Stimulated activated CD4-positive, alpha-beta T cell treated with anti-CD3 and anti-CD28 coated beads, Interleukin-4, amount 100 ng/mL, for 1 hour (primary cell): ENCODE data around the gene PRDX6.
"Not testable (repeated sequence)": the region's sequence is repeated elsewhere in the genome, so short reads cannot be mapped to it uniquely, and the experiment has no call there.

Source experiments
- DNase-seq: peaks from one replicate; pipeline ENCODE4 v3.0.0-alpha.2; 2020

Gene PRDX6

DNA sequence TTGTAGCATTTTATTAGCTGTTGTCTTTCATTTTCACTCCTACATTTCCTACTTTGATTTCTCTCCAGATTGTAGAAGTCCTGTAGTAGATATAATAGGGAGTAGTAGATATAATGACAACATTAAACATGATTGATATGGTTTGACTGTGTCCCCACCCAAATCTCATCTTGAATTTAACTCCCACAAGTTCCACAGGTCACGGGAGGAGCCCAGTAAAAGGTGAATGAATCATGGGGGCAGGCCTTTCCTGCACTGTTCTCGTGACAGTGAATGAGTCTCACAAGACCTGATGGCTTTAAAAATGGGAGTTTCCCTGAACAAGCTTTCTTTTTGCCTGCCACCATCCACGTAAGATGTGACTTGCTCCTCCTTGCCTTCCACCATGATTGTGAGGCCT, 7.5 kb upstream of the PRDX6 start:
- no peak for DNase-seq

- DNase-seq: no peak
Observed at GRCh38 chr1:173470608-173471007, 6.5 kb upstream of the PRDX6 start.

DNA sequence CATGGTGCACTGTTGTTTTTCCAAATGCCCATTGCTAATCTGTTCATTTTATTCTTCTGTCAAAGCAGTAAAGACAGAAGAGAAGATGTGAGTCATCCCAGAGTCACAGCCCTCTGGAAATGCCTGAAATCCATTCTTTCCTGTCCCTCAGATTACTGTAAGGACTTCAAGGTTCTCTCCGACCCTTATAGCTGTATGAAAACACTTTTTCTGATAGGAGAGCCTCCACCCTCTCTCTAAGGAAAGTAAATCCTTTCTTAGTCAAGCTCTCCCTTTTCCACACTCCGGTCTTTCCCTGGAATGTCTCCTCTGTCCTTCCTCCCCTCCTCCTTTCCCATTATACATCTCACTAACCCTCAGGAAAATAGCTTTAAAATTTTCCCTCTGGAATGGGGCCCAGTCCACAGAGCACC, 3.5 kb upstream of the PRDX6 start:
- no peak for DNase-seq

GRCh38 chr1:173474097-173474779, 2.9 kb upstream of the PRDX6 start:
- no peak for DNase-seq

DNA sequence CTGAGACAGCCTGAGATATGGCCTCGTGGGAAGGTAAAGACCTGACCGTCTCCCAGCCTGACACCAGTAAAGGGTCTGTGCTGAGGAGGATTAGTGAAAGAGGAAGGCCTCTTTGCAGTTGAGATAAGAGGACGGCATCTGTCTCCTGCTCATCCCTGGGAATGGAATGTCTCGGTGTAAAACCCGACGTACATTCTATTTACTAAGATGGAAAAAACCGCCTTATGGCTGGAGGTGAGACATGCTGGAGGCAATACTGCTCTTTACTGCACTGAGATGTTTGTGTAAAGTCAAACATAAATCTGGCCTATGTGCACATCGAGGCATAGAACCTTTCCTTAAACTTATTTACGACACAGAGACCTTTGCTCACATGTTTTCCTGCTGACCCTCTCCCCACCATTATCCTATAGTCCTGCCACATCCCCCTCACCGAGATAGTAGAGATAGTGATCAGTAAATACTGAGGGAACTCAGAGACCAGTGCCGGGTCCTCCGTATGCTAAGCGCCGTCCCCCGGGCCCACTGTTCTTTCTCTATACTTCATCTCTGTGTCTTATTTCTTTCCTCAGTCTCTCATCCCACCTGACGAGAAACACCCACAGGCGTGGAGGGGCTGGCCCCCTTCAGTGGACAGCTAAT, 2.2 kb upstream of the PRDX6 start:
- DNase-seq: not testable (repeated sequence)

DNA sequence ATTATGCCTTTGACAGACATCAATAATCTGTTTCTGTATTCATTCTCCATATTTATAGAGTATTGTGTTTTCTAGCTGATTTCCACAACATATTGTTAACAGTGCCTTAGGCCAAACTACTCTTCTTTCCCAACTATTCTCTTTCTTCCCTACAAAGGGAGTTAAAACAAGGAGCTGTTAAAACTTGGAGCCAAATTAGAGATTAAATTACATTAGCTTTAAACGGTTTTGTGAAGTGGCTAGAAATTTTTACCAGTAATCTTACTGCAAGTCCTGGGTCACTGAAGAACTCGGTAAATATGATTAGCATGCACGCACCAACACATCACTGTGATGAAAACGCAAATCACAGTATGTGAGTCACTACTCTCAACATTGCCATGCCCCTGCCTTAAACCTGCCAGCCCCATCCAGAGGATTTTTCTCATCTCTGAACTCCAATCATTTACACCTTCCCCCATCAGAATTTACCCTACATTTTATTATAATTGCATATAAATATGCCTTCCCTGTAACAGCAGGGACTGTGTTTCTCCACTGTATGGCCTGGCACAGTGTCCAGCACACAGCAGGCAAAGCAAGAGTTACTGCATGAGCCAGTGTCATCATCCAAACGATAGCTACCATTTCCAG, 1.5 kb upstream of the PRDX6 start:
- DNase-seq: no peak

- DNase-seq: no peak
Observed at GRCh38 chr1:173476197-173476664, 904 bp upstream of the PRDX6 start.

GRCh38 chr1:173476665-173477285, 360 bp upstream of the PRDX6 start:
- peak; percentile 82 for DNase-seq

DNA sequence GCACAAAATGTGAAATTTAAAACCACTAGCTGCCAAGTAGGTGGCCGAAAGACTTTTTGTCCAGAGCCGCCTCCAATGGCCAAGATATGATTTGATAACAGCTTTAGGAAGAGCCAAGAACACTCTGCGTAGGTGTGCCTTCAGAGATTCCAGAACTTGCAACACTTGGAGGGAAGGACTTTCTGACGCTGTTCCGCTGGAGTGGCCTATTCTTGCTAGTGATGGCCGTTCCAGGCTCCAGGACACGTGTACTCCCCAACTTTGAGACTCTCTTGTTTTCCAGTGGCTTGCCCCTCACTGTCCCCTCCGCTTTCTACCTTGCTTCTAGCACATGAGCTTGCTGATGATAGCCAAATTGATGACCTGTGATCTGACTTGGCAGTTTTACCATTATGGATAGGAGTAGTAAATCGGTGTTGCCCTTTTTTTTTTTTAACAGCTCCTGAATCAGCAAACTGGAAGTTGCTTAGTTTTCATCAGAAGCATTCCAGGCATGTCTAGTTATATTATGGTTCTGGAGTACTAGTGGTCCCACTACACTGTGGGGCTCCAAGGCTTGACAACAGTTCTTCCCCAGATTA, 1.0 kb downstream of the PRDX6 start:
- DNase-seq: no peak

GRCh38 chr1:173479649-173480048, 2.5 kb downstream of the PRDX6 start:
- no peak for DNase-seq

DNA sequence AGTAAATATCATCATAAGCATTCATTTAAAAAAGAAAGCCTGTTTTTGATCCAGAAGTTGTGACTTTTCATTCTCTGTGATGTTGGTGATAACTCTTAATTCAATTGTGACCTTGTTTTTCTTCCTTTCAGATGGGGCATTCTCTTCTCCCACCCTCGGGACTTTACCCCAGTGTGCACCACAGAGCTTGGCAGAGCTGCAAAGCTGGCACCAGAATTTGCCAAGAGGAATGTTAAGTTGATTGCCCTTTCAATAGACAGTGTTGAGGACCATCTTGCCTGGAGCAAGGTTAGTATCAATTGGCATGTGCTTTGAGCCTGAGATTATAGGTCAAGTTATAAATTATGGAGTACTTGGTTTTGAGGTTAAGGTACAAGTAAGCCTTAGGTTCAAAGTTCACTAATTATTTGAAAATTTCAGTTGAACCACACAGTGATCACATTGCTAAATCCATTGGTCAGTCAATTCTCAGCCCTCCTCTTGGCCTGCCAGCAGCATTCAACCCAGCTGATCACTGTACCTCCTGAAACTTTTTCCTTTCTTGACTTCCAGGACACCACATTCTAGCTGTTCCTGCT, 4.1 kb downstream of the PRDX6 start:
- no peak for DNase-seq

DNA sequence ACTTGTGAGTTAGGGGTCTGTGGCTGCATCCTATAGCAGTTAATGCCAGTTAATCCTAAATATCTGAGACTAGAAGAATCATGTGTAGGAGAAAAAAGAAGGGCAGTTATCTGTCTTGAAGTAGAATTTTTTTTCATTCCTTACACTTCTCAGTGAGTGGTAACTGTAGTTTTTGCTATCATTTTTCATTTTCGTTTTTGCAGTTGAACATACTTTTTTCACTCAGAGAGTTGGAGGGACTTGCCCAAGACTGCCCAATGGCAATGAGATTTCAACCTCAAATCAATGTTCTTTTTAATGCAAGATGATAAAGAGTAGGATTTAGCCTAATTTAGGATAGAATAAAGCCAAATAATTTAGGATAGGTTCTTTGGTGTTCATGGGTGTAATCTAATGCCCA, 5.5 kb downstream of the PRDX6 start:
- no peak for DNase-seq

DNA sequence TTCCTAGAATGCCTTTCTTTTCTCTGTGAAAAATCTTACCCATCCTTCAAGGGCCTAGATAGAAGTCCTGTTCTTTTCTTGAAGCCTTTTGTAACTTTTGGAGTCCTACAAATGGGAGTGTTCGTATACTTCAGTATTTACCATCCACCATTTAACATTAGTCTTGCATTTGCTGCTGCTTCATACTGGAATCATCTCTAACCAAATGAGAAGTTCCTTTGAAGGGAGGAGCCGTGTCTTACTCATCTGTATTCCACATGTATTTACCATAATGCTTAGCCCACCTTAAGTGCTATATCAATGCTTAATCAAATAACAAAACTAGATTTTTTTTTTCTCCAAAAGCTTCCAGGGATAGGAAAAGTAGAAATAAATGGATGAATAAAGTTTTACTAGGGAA, 7.1 kb downstream of the PRDX6 start:
- no peak for DNase-seq

GRCh38 chr1:173485401-173485800, 8.3 kb downstream of the PRDX6 start:
- no peak for DNase-seq

GRCh38 chr1:173488001-173488400, 10.9 kb downstream of the PRDX6 start:
- no peak for DNase-seq

DNA sequence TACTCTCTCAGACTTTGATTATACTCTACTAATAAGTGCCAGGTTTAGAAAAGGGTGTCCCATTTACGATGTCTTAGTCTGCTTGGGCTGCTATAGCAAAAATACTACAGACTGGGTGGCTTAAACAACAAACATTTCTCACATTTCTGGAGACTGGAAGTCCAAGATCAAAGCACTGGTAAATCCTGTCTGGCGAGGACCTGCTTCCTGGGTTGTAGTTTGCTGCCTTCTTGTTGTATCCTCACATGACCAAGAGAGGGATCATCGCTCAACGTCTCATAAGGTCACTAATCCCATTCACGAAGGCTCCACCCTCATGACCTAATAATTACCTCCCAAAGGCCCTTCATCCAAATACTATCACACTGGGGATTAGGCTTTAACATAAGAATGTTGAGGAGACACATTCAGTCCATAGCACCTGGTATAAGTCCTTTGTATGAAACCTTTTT, 12.0 kb downstream of the PRDX6 start:
- DNase-seq: no peak

DNA sequence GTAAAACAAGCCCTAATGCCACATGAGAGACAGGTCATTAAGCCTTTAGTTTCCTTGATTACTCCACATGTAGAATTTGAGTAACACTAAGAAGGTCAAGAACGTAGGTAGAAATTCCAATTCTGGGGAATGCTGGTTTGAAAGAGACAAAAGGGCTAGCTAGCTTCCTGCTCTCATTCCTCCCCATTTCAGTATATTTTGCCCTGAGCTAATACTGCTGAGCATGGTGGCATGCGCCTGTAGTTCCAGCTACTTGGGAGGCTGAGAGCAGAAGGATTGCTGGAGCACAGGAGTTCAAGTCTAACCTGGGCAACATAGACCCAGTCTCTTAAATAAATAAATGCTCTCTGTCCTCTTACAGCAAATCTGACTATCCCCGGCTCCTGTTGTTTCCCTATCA, 12.8 kb downstream of the PRDX6 start:
- DNase-seq: no peak

DNA sequence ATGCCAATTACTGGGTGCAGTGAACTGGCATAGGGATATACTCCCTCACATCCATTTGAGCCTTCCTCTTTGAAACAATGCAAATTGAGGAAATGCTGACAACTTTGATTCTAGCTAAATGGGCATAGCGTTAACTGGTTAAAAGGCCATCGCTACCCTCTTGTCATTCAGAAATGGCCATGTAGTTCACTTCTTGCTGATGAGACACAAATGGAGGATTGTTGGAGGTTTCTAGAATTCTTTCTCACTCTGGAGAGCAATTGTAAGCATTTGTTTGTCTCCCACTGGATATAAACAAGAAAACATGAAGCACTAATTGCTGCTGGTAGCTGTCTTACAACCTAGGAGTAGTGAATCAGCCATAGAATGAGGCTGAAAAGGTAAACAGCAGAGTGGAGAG, 14.4 kb downstream of the PRDX6 start:
- DNase-seq: no peak

DNA sequence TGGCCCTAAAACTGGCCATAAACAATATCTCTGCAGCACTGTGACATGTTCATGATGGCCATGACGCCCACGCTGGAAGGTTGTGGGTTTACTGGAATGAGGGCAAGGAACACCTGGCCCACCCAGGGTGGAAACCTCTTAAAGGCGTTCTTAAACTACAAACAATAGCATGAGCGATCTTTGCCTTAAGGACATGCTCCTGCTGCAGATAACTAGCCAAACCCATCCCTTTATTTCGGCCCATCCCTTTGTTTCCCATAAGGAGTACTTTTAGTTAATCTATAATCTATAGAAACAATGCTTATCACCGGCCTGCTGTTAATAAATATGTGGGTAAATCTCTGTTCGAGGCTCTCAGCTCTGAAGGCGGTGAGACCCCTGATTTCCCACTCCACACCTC, 16.0 kb downstream of the PRDX6 start:
- not testable (repeated sequence) for DNase-seq

DNA sequence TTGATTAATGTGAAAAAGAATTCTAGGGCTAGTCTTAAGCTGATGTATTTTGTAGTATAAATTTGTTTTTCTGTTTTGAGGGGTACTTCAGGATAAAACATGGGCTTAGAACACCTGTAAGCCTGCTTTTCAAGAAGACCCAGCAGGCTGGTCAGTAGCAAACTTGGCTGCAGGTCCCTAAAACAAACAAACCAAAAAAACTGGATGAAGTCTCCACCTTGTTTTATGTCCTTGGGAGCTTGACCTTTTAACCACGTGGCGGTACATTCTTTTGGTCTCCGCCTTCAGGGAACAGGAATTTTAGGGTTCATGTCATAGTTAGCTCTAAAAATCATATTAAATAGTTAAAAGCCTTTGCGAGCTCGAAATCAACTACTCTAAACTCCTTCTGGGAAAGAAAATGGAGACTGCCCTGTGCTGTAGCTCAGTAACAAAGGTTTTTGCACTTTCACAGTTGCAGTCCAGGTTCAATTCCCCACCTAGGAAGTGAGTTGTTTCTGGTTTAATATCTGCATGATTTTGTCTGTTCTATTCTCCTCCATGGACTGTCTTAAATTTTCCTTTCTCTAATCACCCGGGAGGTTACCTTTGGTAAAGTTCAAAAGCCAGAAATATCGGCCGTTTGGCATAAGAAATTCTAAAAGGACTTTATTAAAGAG, 18.6 kb downstream of the PRDX6 start:
- DNase-seq: no peak

DNA sequence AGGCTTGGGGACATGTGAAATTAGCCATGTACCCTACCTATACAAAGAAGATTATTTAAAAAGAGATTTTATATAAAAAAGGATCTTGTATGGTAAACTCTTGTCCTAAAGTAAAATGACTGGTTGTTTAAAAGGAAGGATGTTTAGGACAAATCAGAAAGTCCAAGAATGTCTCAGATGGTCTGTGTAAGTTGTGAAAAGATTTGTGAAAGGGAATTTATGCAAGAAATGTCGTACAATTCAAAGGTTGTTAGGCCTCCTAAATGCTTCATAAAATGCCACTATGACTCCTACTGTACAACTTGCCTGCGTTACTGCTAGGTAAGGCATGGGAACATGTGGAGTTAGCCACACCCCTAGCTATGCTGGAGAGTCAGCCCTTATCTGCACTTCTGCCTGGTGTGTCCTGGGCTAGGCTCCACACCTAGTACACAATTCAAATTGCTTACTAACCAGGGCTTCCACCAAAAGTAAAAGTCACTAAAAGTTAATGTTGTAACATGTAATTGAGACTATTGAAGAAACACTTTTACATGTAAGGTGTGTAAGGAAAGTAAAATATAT, 19.7 kb downstream of the PRDX6 start:
- no peak for DNase-seq

- no peak for DNase-seq
Observed at GRCh38 chr1:173499729-173500128, 22.6 kb downstream of the PRDX6 start.
